Measurements from ENCODE around the gene PPP1R1B. TPM values are rescaled to one million over a fixed set of nuclear protein-coding genes. Genes with fewer than 3 reads are reported as not detected.
A peak's percentile ranks its signal among the peaks of the same experiment; 100 is the strongest.

PPP1R1B gene
- total and polyA plus RNA-seq, 9 of the 15 experiments (the other 6 are each of a cell fraction or from before 2014, with no cell fraction given), result 0.07 to 0.18 (median 0.10) TPM; not detected in 4

DNA sequence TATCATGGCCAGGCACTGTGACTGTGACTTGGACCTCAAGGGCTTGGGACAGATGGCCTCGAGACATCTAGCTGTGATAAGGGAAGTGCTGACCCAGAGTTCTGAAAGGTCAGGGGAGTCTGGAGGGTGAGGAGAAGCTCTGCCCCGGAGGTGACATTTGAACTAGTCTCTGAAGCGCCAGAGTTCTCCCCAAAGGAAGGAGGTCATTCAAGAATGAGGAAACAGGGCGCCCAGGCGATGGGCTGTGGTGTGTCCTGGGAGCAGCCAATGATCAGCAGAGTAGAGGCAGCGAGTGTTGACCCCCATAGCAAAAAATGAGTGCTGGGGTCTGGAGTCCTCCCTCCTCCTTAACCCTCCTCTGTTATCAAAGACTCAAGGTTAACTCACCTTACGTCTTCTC, 15.1 kb downstream of the PPP1R1B start (continued):
- TF ChIP-seq CBX3 (IDR thresholded peaks at IDR 0.05; ENCODE audit: borderline replicate concordance in 1 of 2, low read length in 2 of 2) (no peak), MAZ (CRISPR knock-in tag; conservative IDR thresholded peaks at IDR 0.05 in 1 of 2, IDR thresholded peaks at IDR 0.05 in 1 of 2) (no peak), CREM (IDR thresholded peaks at IDR 0.05; ENCODE audit: low read depth) (no peak), SRSF7 (optimal IDR thresholded peaks at IDR 0.05; ENCODE audit: low read depth, low read length) (no peak), NR2C1 (IDR thresholded peaks at IDR 0.05) (0 out of 2 replicates have a peak, but pooled peaks have one; percentile 31), NR2C1 (tag; IDR thresholded peaks at IDR 0.05) (peak; percentile 72; the same call in 1 of the 2 replicates), SPI1 (IDR thresholded peaks at IDR 0.05; ENCODE audit: borderline replicate concordance, low read depth, low read length) (peak; percentile 61; the same call in 1 of the 2 replicates), PPARD (CRISPR knock-in tag; IDR thresholded peaks at IDR 0.05) (no peak)
- TF ChIP-seq, protein P1, sequence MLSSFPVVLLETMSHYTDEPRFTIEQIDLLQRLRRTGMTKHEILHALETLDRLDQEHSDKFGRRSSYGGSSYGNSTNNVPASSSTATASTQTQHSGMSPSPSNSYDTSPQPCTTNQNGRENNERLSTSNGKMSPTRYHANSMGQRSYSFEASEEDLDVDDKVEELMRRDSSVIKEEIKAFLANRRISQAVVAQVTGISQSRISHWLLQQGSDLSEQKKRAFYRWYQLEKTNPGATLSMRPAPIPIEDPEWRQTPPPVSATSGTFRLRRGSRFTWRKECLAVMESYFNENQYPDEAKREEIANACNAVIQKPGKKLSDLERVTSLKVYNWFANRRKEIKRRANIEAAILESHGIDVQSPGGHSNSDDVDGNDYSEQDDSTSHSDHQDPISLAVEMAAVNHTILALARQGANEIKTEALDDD (IDR thresholded peaks at IDR 0.05), result peak; percentile 39; the same call in 1 of the 2 replicates
- TF ChIP-seq, protein P2, sequence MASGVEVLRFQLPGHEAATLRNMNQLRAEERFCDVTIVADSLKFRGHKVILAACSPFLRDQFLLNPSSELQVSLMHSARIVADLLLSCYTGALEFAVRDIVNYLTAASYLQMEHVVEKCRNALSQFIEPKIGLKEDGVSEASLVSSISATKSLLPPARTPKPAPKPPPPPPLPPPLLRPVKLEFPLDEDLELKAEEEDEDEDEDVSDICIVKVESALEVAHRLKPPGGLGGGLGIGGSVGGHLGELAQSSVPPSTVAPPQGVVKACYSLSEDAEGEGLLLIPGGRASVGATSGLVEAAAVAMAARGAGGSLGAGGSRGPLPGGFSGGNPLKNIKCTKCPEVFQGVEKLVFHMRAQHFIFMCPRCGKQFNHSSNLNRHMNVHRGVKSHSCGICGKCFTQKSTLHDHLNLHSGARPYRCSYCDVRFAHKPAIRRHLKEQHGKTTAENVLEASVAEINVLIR (CRISPR knock-in tag; IDR thresholded peaks at IDR 0.05), result no peak
